ENCODE measurements around the gene HOXB5.

The HOXB5 gene

GRCh38 chr17:48611681-48612455, 18.3 kb upstream of the HOXB5 start (continued):
- TF ChIP-seq ZBTB11 (tag by site-specific recombination; conservative IDR thresholded peaks at IDR 0.05; ENCODE audit: low read depth) (peak; percentile 31), ZBTB8A (tag by site-specific recombination; IDR thresholded peaks at IDR 0.05) (peak; percentile 100), ZFP69B (tag by site-specific recombination; IDR thresholded peaks at IDR 0.05) (peak; percentile 16; the same call in 1 of the 2 replicates), ZNF596 (tag by site-specific recombination; IDR thresholded peaks at IDR 0.05) (peak; percentile 51), ZBTB44 (tag by site-specific recombination; IDR thresholded peaks at IDR 0.05) (peak; percentile 52; the same call in 1 of the 2 replicates), ZBTB49 (tag by site-specific recombination; IDR thresholded peaks at IDR 0.05; ENCODE audit: low read depth) (no peak), ZSCAN4 (tag by site-specific recombination; IDR thresholded peaks at IDR 0.05) (peak; percentile 25; the same call in 1 of the 2 replicates), MZF1 (tag by site-specific recombination; IDR thresholded peaks at IDR 0.05; ENCODE audit: borderline replicate concordance) (0 out of 2 replicates have a peak, but pooled peaks have one; percentile 64), FEZF1 (tag by site-specific recombination; IDR thresholded peaks at IDR 0.05) (peak; percentile 74), SP3 (tag by site-specific recombination; IDR thresholded peaks at IDR 0.05) (peak; percentile 79), ZNF10 (tag by site-specific recombination; IDR thresholded peaks at IDR 0.05) (peak; percentile 99), ZNF24 (tag by site-specific recombination; IDR thresholded peaks at IDR 0.05) (0 out of 2 replicates have a peak, but pooled peaks have one; percentile 59), ZBTB21 (tag by site-specific recombination; IDR thresholded peaks at IDR 0.05) (0 out of 2 replicates have a peak, but pooled peaks have one; percentile 46), ZNF561 (tag by site-specific recombination; IDR thresholded peaks at IDR 0.05; ENCODE audit: borderline replicate concordance) (0 out of 2 replicates have a peak, but pooled peaks have one; percentile 57), IKZF3 (tag by site-specific recombination; IDR thresholded peaks at IDR 0.05) (peak; percentile 94), ZNF423 (tag by site-specific recombination; IDR thresholded peaks at IDR 0.05) (peak; percentile 86), ZNF501 (tag by site-specific recombination; IDR thresholded peaks at IDR 0.05) (peak; percentile 89), ZBTB7A (tag by site-specific recombination; IDR thresholded peaks at IDR 0.05; ENCODE audit: low read depth) (peak; percentile 82), ZNF426 (tag by site-specific recombination; IDR thresholded peaks at IDR 0.05) (no peak), ZNF600 (tag by site-specific recombination; IDR thresholded peaks at IDR 0.05) (peak; percentile 90), ZNF449 (tag by site-specific recombination; IDR thresholded peaks at IDR 0.05) (peak; percentile 69), BCL11A (tag by site-specific recombination; IDR thresholded peaks at IDR 0.05; ENCODE audit: low read depth) (peak; percentile 88), GLIS2 (tag by site-specific recombination; IDR thresholded peaks at IDR 0.05) (peak; percentile 99), ZBTB26 (tag by site-specific recombination; optimal IDR thresholded peaks at IDR 0.05) (peak; percentile 28), KLF7 (tag by site-specific recombination; IDR thresholded peaks at IDR 0.05; ENCODE audit: borderline replicate concordance) (0 out of 2 replicates have a peak, but pooled peaks have one; percentile 15), ZNF174 (tag by site-specific recombination; IDR thresholded peaks at IDR 0.05) (no peak)
